Type B pancreatic cell (in vitro differentiated cells): ENCODE results near the gene HPGDS. TPM values are rescaled to one million over a fixed set of nuclear protein-coding genes. Genes with fewer than 3 reads are reported as not detected.
"Not testable (repeated sequence)": the region's sequence is repeated elsewhere in the genome, so short reads cannot be mapped to it uniquely, and the experiment has no call there.

Source experiments
- DNase-seq: peaks from one replicate; pipeline ENCODE4 v3.0.0; 2021; ENCODE audit warnings: mixed read lengths; ENCODE audit not compliant: unreplicated experiment; ENCODE audit errors: extremely low spot score
- H3K27ac Mint-ChIP-seq: 2 replicates; pipeline ENCODE4 v1.8.0; 2021; ENCODE audit warnings: mild to moderate bottlenecking, mixed read lengths
- H3K27me3 Mint-ChIP-seq: 2 replicates; pipeline ENCODE4 v1.8.0; 2021; ENCODE audit warnings: mixed read lengths
- H3K36me3 Mint-ChIP-seq: 2 replicates; pipeline ENCODE4 v1.8.0; 2021; ENCODE audit warnings: mixed read lengths
- H3K4me1 Mint-ChIP-seq: one replicate; pipeline ENCODE4 v1.8.0; 2021; ENCODE audit warnings: mixed read lengths; ENCODE audit not compliant: unreplicated experiment
- H3K4me3 Mint-ChIP-seq: 2 replicates; pipeline ENCODE4 v1.8.0; 2021; ENCODE audit warnings: mild to moderate bottlenecking, mixed read lengths
- H3K9me3 Mint-ChIP-seq: 2 replicates; pipeline ENCODE4 v1.8.0; 2021; ENCODE audit warnings: mixed read lengths
- CTCF ChIP-seq: fragments of 200-600 bp; sonication (generic); conservative IDR thresholded peaks from 2 replicates; pipeline ENCODE4 v1.5.0; 2021; ENCODE audit warnings: antibody characterized with exemption, mild to moderate bottlenecking
- total RNA-seq: library from RNA; stranded (reverse); gene quantifications from 2 replicates; pipeline ENCODE4 v1.2.1, GENCODE V29; 2021; ENCODE audit warnings: low replicate concordance

Gene HPGDS
- total RNA-seq, 1 donor from 2014 or later = not detected

GRCh38 chr4:94341481-94342370, 910 bp downstream of the HPGDS start:
- Mint-ChIP-seq H3K4me3 (no peak overlapping the region), H3K27me3 (no peaks in the 10 kb centered on the region), H3K9me3 (no peaks in the 10 kb centered on the region), H3K36me3 (no peaks in the 10 kb centered on the region), H3K4me1 (no peaks in the 10 kb centered on the region), H3K27ac (no peak overlapping the region)
- DNase-seq = no peak
- no peak for TF ChIP-seq CTCF

- Mint-ChIP-seq H3K27me3 (no peaks in the 10 kb centered on the region), H3K27ac (no peak overlapping the region), H3K4me1 (no peaks in the 10 kb centered on the region), H3K9me3 (no peaks in the 10 kb centered on the region), H3K4me3 (no peak overlapping the region), H3K36me3 (no peaks in the 10 kb centered on the region)
- no peak for DNase-seq
- TF ChIP-seq CTCF = no peak
These were observed 2.9 kb downstream of the HPGDS start for GRCh38 chr4:94339779-94340178.

- Mint-ChIP-seq H3K9me3 (no peaks in the 10 kb centered on the region), H3K27me3 (no peaks in the 10 kb centered on the region), H3K4me3 (no peak overlapping the region), H3K4me1 (no peaks in the 10 kb centered on the region), H3K27ac (no peak overlapping the region), H3K36me3 (no peaks in the 10 kb centered on the region)
- DNase-seq = no peak
- TF ChIP-seq CTCF = no peak
These were observed 3.8 kb downstream of the HPGDS start for GRCh38 chr4:94338681-94339351.

GRCh38 chr4:94336791-94337190, 5.8 kb downstream of the HPGDS start:
- H3K9me3 Mint-ChIP-seq, H3K27ac Mint-ChIP-seq: not testable (repeated sequence)

GRCh38 chr4:94336303-94336702, 6.3 kb downstream of the HPGDS start:
- no peak overlapping the region for H3K27ac Mint-ChIP-seq
- H3K9me3 Mint-ChIP-seq = no peaks in the 10 kb centered on the region
- no peak overlapping the region for H3K4me3 Mint-ChIP-seq
- no peaks in the 10 kb centered on the region for H3K27me3 Mint-ChIP-seq
- H3K36me3 Mint-ChIP-seq = no peaks in the 10 kb centered on the region
- H3K4me1 Mint-ChIP-seq = no peaks in the 10 kb centered on the region
- TF ChIP-seq CTCF = no peak
- DNase-seq = no peak

More at GRCh38 chr4:94336791-94337190, 5.8 kb downstream of the HPGDS start:
- H3K27me3 Mint-ChIP-seq, H3K4me3 Mint-ChIP-seq, H3K4me1 Mint-ChIP-seq, H3K36me3 Mint-ChIP-seq, DNase-seq: not testable (repeated sequence)

- H3K4me1 Mint-ChIP-seq = no peaks in the 10 kb centered on the region
- no peak overlapping the region for H3K27ac Mint-ChIP-seq
- H3K4me3 Mint-ChIP-seq = no peak overlapping the region
- no peak for DNase-seq
- no peaks in the 10 kb centered on the region for H3K9me3 Mint-ChIP-seq
- no peak for TF ChIP-seq CTCF
- H3K36me3 Mint-ChIP-seq = no peaks in the 10 kb centered on the region
- peaks cover 1% of the 10 kb centered on the region for H3K27me3 Mint-ChIP-seq
These were observed 7.7 kb downstream of the HPGDS start for GRCh38 chr4:94334962-94335361.
